Measurements from ENCODE around the gene C1orf198.

C1orf198 gene

DNA sequence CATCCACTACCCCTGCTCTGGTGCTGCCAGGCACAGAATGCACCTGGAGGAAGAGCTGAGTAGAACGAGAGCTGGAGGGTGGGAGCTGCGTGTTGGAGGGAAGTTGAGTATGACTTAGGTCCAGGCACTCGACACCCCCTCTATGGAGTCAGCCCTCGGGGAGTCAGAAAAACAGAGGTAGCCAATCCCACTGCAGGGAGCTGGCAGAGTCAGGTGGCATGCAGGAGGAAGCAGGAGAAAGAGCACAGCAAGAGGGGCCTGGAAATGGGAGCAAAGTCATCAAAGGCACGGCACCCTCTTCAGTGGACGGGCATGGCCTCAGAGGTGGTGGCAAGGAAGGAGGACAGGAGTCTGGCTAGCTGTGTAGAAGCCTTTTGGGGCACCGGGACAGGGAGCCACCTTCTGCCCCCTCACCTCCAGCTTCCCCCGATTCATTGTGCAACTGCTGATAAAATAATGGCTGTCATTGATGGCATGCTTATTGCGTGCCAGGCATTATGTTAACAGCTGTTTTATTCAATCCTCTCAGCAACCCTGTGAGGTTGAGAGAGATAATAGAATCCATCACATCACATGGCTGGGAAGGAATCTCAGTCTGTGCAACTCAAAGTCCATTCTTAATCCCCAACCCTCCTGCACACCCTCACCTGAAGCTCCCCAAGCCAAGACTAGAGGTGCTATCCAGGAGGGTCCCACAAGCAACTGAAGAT, 42.0 kb downstream of the C1orf198 start:
- Histone ChIP-seq H3K4me1 (peaks cover 51% of the 10 kb centered on the region), H3K4me2 (peak overlapping the region; percentile 75), H3K36me3 (no peaks in the 10 kb centered on the region), H3K9me3 (peaks cover 8% of the 10 kb centered on the region), H3K27ac (no peak overlapping the region), H3K9ac (no peak overlapping the region), H4K20me1 (no peaks in the 10 kb centered on the region), H3K27me3 (no peaks in the 10 kb centered on the region), H3K4me3 (no peak overlapping the region)
- TF ChIP-seq Cebpa-rat (IDR thresholded peaks at IDR 0.05): no peak

DNA sequence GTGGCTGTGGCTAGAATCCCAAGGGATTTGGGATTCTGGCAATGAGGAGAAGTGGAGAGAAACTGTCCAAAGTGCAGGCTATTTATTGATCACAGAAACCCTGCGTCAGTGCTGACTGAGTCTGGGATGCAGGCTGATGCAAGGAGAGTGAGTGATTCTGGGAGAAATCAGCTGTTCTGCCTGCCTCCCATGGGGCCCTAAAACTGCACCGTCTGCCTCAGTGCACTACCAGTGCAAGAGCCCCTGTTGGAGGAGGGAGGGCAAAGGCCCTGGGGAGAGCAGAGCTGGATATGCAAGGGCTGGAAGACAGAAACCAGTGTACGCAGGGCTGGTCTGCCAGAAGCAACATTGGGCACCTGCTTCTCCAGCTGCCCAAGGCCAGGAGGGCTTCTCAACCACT, 42.6 kb downstream of the C1orf198 start:
- peaks cover 56% of the 10 kb centered on the region for H3K4me1 ChIP-seq
- peak overlapping the region; percentile 75 for H3K4me2 ChIP-seq
- H4K20me1 ChIP-seq: no peaks in the 10 kb centered on the region
- no peaks in the 10 kb centered on the region for H3K27me3 ChIP-seq
- no peak overlapping the region for H3K4me3 ChIP-seq
- H3K27ac ChIP-seq: no peak overlapping the region
- H3K9ac ChIP-seq: no peak overlapping the region
- H3K9me3 ChIP-seq: peaks cover 2% of the 10 kb centered on the region; the same call in 1 of the 2 replicates
- no peaks in the 10 kb centered on the region for H3K36me3 ChIP-seq
- no peak for TF ChIP-seq Cebpa-rat (IDR thresholded peaks at IDR 0.05)

DNA sequence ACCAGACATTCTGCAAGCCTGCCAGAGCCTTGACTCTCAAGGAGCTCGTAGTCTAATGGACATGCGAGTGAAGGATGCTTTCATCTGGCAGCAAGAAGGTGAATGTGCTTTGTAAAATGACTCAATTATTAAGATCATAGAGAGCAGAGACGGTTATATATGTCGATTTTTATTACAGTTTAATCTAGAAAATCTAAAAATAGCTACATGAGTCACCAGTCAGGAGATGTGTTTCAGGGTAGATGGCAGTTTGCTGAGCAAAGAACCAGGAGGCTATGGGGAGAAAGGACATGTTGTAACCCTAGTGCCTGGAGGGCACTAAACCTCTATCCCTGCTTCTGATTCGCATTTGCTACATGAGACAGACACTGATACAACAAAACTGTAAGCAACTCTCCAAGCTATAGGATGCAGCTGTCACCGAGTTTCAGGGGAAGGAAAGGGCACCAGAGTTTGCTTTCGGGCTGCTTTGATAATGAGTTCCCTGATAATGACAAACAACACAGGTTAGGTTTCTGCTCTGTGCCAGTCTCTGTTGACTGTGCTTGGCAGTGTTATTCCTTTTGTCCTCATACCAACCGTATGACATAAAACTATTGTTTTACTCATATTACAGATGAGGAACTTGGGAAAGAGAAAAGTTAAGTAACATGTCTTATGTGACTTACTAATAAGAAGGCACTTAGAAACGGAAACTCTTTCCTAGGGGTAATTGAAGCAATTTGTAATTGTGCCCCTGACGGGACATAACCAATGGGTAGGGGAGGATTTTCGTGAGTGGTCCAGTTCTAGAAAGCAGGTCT, 43.2 kb downstream of the C1orf198 start:
- Histone ChIP-seq H3K27me3 (no peaks in the 10 kb centered on the region), H3K9ac (0 out of 2 replicates have a peak overlapping the region, but pooled peaks have one; percentile 4), H3K27ac (peak overlapping the region; percentile 25; the same call in 1 of the 2 replicates), H4K20me1 (no peaks in the 10 kb centered on the region), H3K9me3 (no peaks in the 10 kb centered on the region), H3K36me3 (no peaks in the 10 kb centered on the region), H3K4me1 (peaks cover 56% of the 10 kb centered on the region), H3K4me3 (no peak overlapping the region), H3K4me2 (peak overlapping the region; percentile 75)
- no peak for TF ChIP-seq Cebpa-rat (IDR thresholded peaks at IDR 0.05)

- no peaks in the 10 kb centered on the region for H3K9me3 ChIP-seq
- no peak overlapping the region for H3K4me3 ChIP-seq
- H4K20me1 ChIP-seq: no peaks in the 10 kb centered on the region
- H3K27me3 ChIP-seq: no peaks in the 10 kb centered on the region
- H3K4me2 ChIP-seq: peak overlapping the region; percentile 75
- H3K36me3 ChIP-seq: no peaks in the 10 kb centered on the region
- TF ChIP-seq Cebpa-rat (IDR thresholded peaks at IDR 0.05): no peak
- peak overlapping the region; percentile 25; the same call in 1 of the 2 replicates for H3K27ac ChIP-seq
- H3K4me1 ChIP-seq: peaks cover 56% of the 10 kb centered on the region
- H3K9ac ChIP-seq: no peak overlapping the region
Measured at GRCh38 chr1:230824551-230824918, 43.8 kb downstream of the C1orf198 start.

- Histone ChIP-seq H4K20me1 (no peaks in the 10 kb centered on the region), H3K27ac (no peak overlapping the region), H3K4me1 (peaks cover 56% of the 10 kb centered on the region), H3K4me2 (peak overlapping the region; percentile 75), H3K4me3 (no peak overlapping the region), H3K36me3 (no peaks in the 10 kb centered on the region), H3K9me3 (no peaks in the 10 kb centered on the region), H3K27me3 (no peaks in the 10 kb centered on the region), H3K9ac (no peak overlapping the region)
- no peak for TF ChIP-seq Cebpa-rat (IDR thresholded peaks at IDR 0.05)
Measured at GRCh38 chr1:230823931-230824381, 44.4 kb downstream of the C1orf198 start.

DNA sequence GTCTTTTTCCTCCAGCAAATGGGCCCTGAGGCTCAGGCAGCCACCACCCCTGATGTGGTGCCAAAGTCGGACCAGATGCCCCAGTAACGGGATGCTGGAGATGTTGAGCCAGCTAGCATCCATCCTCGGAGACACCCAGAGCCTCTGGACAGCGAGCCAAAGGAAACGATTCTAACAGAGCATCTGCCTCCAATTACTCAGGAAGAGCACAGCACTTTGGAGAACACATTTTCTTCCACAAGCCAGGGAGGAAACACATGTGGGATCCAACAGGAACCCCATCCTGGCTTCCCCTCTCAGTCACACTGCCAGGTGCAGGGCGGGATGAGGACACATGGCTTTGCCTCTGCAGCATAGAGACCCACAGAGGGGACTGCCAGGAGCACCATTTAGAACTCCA, 44.9 kb downstream of the C1orf198 start:
- Histone ChIP-seq H3K4me1 (peaks cover 56% of the 10 kb centered on the region), H3K4me2 (peak overlapping the region; percentile 75), H3K27ac (no peak overlapping the region; the same call in 1 of the 2 replicates), H3K27me3 (no peaks in the 10 kb centered on the region), H4K20me1 (no peaks in the 10 kb centered on the region), H3K4me3 (no peak overlapping the region), H3K9me3 (no peaks in the 10 kb centered on the region), H3K36me3 (no peaks in the 10 kb centered on the region), H3K9ac (peak overlapping the region; percentile 1; the same call in 1 of the 2 replicates)
- TF ChIP-seq Cebpa-rat (IDR thresholded peaks at IDR 0.05): no peak

GRCh38 chr1:230822092-230822581, 46.2 kb downstream of the C1orf198 start:
- Histone ChIP-seq H3K27me3 (no peaks in the 10 kb centered on the region), H3K9ac (no peak overlapping the region), H4K20me1 (no peaks in the 10 kb centered on the region), H3K4me3 (no peak overlapping the region), H3K27ac (no peak overlapping the region), H3K9me3 (no peaks in the 10 kb centered on the region), H3K4me2 (peak overlapping the region; percentile 75; the same call in 1 of the 2 replicates), H3K36me3 (no peaks in the 10 kb centered on the region), H3K4me1 (peaks cover 60% of the 10 kb centered on the region)
- TF ChIP-seq Cebpa-rat (IDR thresholded peaks at IDR 0.05): no peak

DNA sequence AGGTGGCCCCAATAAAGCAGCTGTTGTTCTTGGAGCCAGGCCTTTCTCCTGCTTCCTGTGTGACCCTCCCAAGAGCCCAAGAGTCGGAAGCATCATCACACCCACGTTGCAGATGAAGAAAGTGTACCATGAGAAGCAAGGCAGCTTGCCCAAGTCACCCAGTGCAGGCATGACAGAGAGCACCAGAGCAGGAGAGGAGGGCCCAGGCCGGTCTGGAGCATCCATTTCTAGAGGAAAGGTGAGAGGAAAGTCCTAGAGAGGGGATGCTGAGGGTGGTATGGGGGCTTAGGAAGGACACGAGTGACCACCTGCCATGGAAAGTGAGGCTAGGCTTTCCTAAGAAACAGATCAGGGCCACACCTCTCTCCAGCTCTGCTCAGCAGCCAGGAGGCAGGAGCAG, 47.0 kb downstream of the C1orf198 start:
- H3K27me3 ChIP-seq: no peaks in the 10 kb centered on the region
- H3K4me2 ChIP-seq: peak overlapping the region; percentile 23; the same call in 1 of the 2 replicates
- H3K4me1 ChIP-seq: peaks cover 67% of the 10 kb centered on the region
- no peaks in the 10 kb centered on the region for H3K9me3 ChIP-seq
- no peak for TF ChIP-seq Cebpa-rat (IDR thresholded peaks at IDR 0.05)
- H3K4me3 ChIP-seq: no peak overlapping the region
- no peak overlapping the region for H3K27ac ChIP-seq
- H3K36me3 ChIP-seq: no peaks in the 10 kb centered on the region
- H4K20me1 ChIP-seq: no peaks in the 10 kb centered on the region
- H3K9ac ChIP-seq: no peak overlapping the region

GRCh38 chr1:230820568-230820967, 47.8 kb downstream of the C1orf198 start:
- no peak overlapping the region for H3K4me2 ChIP-seq
- peaks cover 67% of the 10 kb centered on the region for H3K4me1 ChIP-seq
- no peak overlapping the region for H3K9ac ChIP-seq
- no peaks in the 10 kb centered on the region for H3K9me3 ChIP-seq
- no peaks in the 10 kb centered on the region for H4K20me1 ChIP-seq
- no peaks in the 10 kb centered on the region for H3K27me3 ChIP-seq
- no peaks in the 10 kb centered on the region for H3K36me3 ChIP-seq
- TF ChIP-seq Cebpa-rat (IDR thresholded peaks at IDR 0.05): no peak
- H3K27ac ChIP-seq: no peak overlapping the region
- no peak overlapping the region for H3K4me3 ChIP-seq

GRCh38 chr1:230819976-230820375, 48.3 kb downstream of the C1orf198 start:
- TF ChIP-seq Cebpa-rat (IDR thresholded peaks at IDR 0.05): no peak
- no peak overlapping the region for H3K4me2 ChIP-seq
- H3K9me3 ChIP-seq: no peaks in the 10 kb centered on the region
- no peak overlapping the region for H3K9ac ChIP-seq
- H3K27me3 ChIP-seq: no peaks in the 10 kb centered on the region
- H3K4me3 ChIP-seq: no peak overlapping the region
- no peaks in the 10 kb centered on the region for H4K20me1 ChIP-seq
- no peak overlapping the region for H3K27ac ChIP-seq
- H3K4me1 ChIP-seq: peaks cover 67% of the 10 kb centered on the region
- H3K36me3 ChIP-seq: no peaks in the 10 kb centered on the region

Data from BLaER1 (cell line).